B cell (primary cell): ENCODE data around the gene ABCA2. TPM values are rescaled to one million over a fixed set of nuclear protein-coding genes. Genes with fewer than 3 reads are reported as not detected.

Experiments used
- ATAC-seq: fragments of 200-7000 bp; cut with Tn5 transposase; one replicate; pipeline ENCODE4 v1.10.0; 2021; ENCODE audit warnings: low read depth, mild to moderate bottlenecking, moderate number of reproducible peaks, moderate library complexity
- CTCF ChIA-PET: fragments of 350-600 bp; sonication (Branson Sonifier 250); formaldehyde crosslinking; loops from one replicate; lab custom pipeline; 2021; ENCODE audit warnings: antibody characterized with exemption, inconsistent platforms; lab: Charles Lee
- POLR2A ChIA-PET: fragments of 350-600 bp; sonication (Branson Sonifier 250); formaldehyde crosslinking; loops from one replicate; lab custom pipeline; 2021; ENCODE audit warnings: antibody characterized with exemption; lab: Charles Lee
- DNase-seq: peaks from one replicate; pipeline ENCODE4 v3.0.0; 2013
- H2AFZ ChIP-seq: 2 replicates; pipeline ENCODE4 v1.6.1; 2012; ENCODE audit warnings: mild to moderate bottlenecking, low read depth, low read length; ENCODE audit not compliant: insufficient read depth, poor library complexity, severe bottlenecking
- H3K27ac ChIP-seq, 2 donors: 1 replicate in 1 of 2; 2 replicates in 1 of 2; pipeline ENCODE4 v1.5.1; 2012 to 2013; ENCODE audit warnings: low read length in 2 of 2, mild to moderate bottlenecking in 2 of 2, moderate library complexity in 1 of 2
- H3K27me3 ChIP-seq, 4 experiments: fragments of 200-600 bp in 1 of 4; sonication (generic) in 1 of 4; replicated peaks in 1 of 4; 1 replicate in 2 of 4; 2 replicates in 2 of 4; pipeline versions ENCODE4 v1.6.1 to v1.7.0; 2013 to 2016; ENCODE audit warnings: low read length in 3 of 4, mild to moderate bottlenecking in 2 of 4, mixed read lengths in 1 of 4, moderate library complexity in 1 of 4; ENCODE audit not compliant: insufficient read depth in 4 of 4, control insufficient read depth in 3 of 4; ENCODE audit errors: control extremely low read depth in 1 of 4
- H3K36me3 ChIP-seq, 2 experiments: replicated peaks in 1 of 2; 1 replicate in 1 of 2; 2 replicates in 1 of 2; pipeline versions ENCODE4 v1.6.1 to v1.7.1; 2013; ENCODE audit warnings: low read length in 1 of 2; ENCODE audit not compliant: insufficient read depth in 2 of 2, control insufficient read depth in 1 of 2; ENCODE audit errors: control extremely low read depth in 1 of 2, extremely low read depth in 1 of 2
- H3K4me1 ChIP-seq, 2 donors: fragments of 200-600 bp in 1 of 2; sonication (generic) in 1 of 2; 1 replicate in 1 of 2; 2 replicates in 1 of 2; pipeline versions ENCODE4 v1.5.1 to v1.6.1; 2013 to 2017; ENCODE audit warnings: low read length in 2 of 2; ENCODE audit not compliant: control insufficient read depth in 2 of 2, insufficient read depth in 2 of 2
- H3K4me2 ChIP-seq: replicated peaks from 2 replicates; pipeline ENCODE3; 2012; ENCODE audit warnings: mild to moderate bottlenecking, low read depth, low read length; ENCODE audit not compliant: poor library complexity, severe bottlenecking
- H3K4me3 ChIP-seq, 5 experiments: fragments of 200-600 bp in 1 of 5; sonication (generic) in 1 of 5; 1 replicate in 3 of 5; 2 replicates in 2 of 5; pipeline versions ENCODE4 v1.5.1 to v1.7.0; 2011 to 2016; ENCODE audit warnings: low read length in 4 of 5, mild to moderate bottlenecking in 4 of 5, low read depth in 2 of 5, control low read depth in 1 of 5, moderate library complexity in 1 of 5; ENCODE audit not compliant: insufficient read depth in 1 of 5; ENCODE audit errors: control extremely low read depth in 1 of 5, extremely low read depth in 1 of 5
- H3K79me2 ChIP-seq: fragments of 200-600 bp; sonication (generic); one replicate; pipeline ENCODE4 v1.6.0; 2016; ENCODE audit warnings: low read length; ENCODE audit not compliant: control insufficient read depth, insufficient read depth
- H3K9ac ChIP-seq: fragments of 200-600 bp; sonication (generic); 2 replicates; pipeline ENCODE4 v1.6.1; 2017; ENCODE audit warnings: mild to moderate bottlenecking, low read length, moderate library complexity
- H3K9me3 ChIP-seq, 3 donors: one replicate each; pipeline versions ENCODE4 v1.6.1 to v1.7.1; 2013; ENCODE audit warnings: low read length in 2 of 3; ENCODE audit not compliant: control insufficient read depth in 2 of 3, insufficient read depth in 1 of 3; ENCODE audit errors: control extremely low read depth in 1 of 3
- H4K20me1 ChIP-seq: 2 replicates; pipeline ENCODE4 v1.6.0; 2012; ENCODE audit warnings: mild to moderate bottlenecking, low read length; ENCODE audit not compliant: insufficient read depth, control insufficient read depth, poor library complexity, severe bottlenecking
- H3K27ac Mint-ChIP-seq: one replicate; pipeline ENCODE4 v1.8.0; 2021; ENCODE audit warnings: mixed read lengths
- H3K27me3 Mint-ChIP-seq: one replicate; pipeline ENCODE4 v1.8.0; 2021; ENCODE audit warnings: mixed read lengths
- H3K4me1 Mint-ChIP-seq: one replicate; pipeline ENCODE4 v1.8.0; 2021; ENCODE audit warnings: mixed read lengths
- H3K4me3 Mint-ChIP-seq: one replicate; pipeline ENCODE4 v1.8.0; 2021; ENCODE audit warnings: mixed read lengths
- H3K9me3 Mint-ChIP-seq: one replicate; pipeline ENCODE4 v1.8.0; 2022; ENCODE audit warnings: mixed read lengths; ENCODE audit not compliant: insufficient read depth
- CTCF ChIP-seq: fragments of 200-600 bp; IDR thresholded peaks from one replicate; pipeline ENCODE4 v1.8.0; 2022; ENCODE audit warnings: antibody characterized with exemption, mild to moderate bottlenecking
- EZH2 ChIP-seq: IDR thresholded peaks from 2 replicates; pipeline ENCODE4 v1.6.1; 2012; ENCODE audit warnings: borderline replicate concordance, low read depth, mild to moderate bottlenecking, moderate library complexity, low read length; ENCODE audit not compliant: insufficient read depth, poor library complexity, severe bottlenecking
- WGBS: methylation state at CpG from one replicate; pipeline ENCODE4 v1.1.5; 2013; ENCODE audit warnings: missing lambda C conversion rate; ENCODE audit not compliant: insufficient coverage; 5-methylcytosine and 5-hydroxymethylcytosine counted together
- intact Hi-C: fragments of 100-400 bp; cut with micrococcal nuclease; formaldehyde crosslinking; loops from one replicate; pipeline ENCODE4 v1.10.0; 2022
- polyA plus RNA-seq: library from polyadenylated mRNA; depleted of rRNA; stranded (reverse); fragments of >200 nt; gene quantifications from 2 replicates; pipeline ENCODE4 v1.2.3, GENCODE V29; 2012
- total RNA-seq, 2 donors: library from RNA; stranded (reverse); fragments of 120-200 nt in 1 of 2; gene quantifications; 1 replicate in 1 of 2; 2 replicates in 1 of 2; pipeline versions ENCODE4 v1.2.3 to v1.2.4, GENCODE V29; 2013 to 2022

The ABCA2 gene
- total and polyA plus RNA-seq, 2 donors (not counting 1 experiment from before 2014, with no cell fraction given): 30.7 to 61.1 TPM

GRCh38 chr9:136964171-136964689 lies 63.8 kb downstream of the ABCA2 start:
- Mint-ChIP-seq H3K9me3 (no peaks in the 10 kb centered on the region), H3K27me3 (peaks cover 5% of the 10 kb centered on the region), H3K4me3 (no peak overlapping the region), H3K27ac (no peak overlapping the region), H3K4me1 (peaks cover 11% of the 10 kb centered on the region)
- Histone ChIP-seq H3K36me3 (no peaks in the 10 kb centered on the region), H3K4me1 (peaks cover 5 to 10% of the 10 kb centered on the region in 2 donors), H2AFZ (no peak overlapping the region), H3K4me2 (no peak overlapping the region), H3K9me3 (peaks cover 0 to under 1% (median 0%) of the 10 kb centered on the region in 3 donors), H3K79me2 (no peaks in the 10 kb centered on the region), H3K4me3 (no peak overlapping the region), H3K9ac (no peak overlapping the region), H3K27me3 (peaks cover 0 to 4% (median under 1%) of the 10 kb centered on the region in 4 experiments), H4K20me1 (no peaks in the 10 kb centered on the region), H3K27ac (no peak overlapping the region)
- WGBS: 80% methylated on average over 21 of the region's 22 CpGs
- ChIA-PET POLR2A (no interaction called here), CTCF (interaction anchor here (0.7 kb wide), 1 partner anchor 158 kb away, joined by 3 read pairs; no protein-coding TSS in a partner anchor)
- intact Hi-C loops: no loop called here
- no peak for DNase-seq
- no peak for TF ChIP-seq EZH2
- no peak for TF ChIP-seq CTCF
- no peak for ATAC-seq

GRCh38 chr9:136963751-136964150 lies 64.3 kb downstream of the ABCA2 start:
- Histone ChIP-seq H2AFZ (no peak overlapping the region), H3K4me3 (no peak overlapping the region), H3K9me3 (peaks cover 0 to 2% (median 0%) of the 10 kb centered on the region in 3 donors), H4K20me1 (no peaks in the 10 kb centered on the region), H3K79me2 (no peaks in the 10 kb centered on the region), H3K4me1 (peaks cover 5 to 10% of the 10 kb centered on the region in 2 donors), H3K36me3 (no peaks in the 10 kb centered on the region), H3K27me3 (peaks cover 0 to 7% (median under 1%) of the 10 kb centered on the region in 4 experiments), H3K9ac (no peak overlapping the region), H3K27ac (no peak overlapping the region), H3K4me2 (no peak overlapping the region)
- DNase-seq: no peak
- peaks cover 11% of the 10 kb centered on the region for H3K4me1 Mint-ChIP-seq
- no peak overlapping the region for H3K27ac Mint-ChIP-seq
- peaks cover 5% of the 10 kb centered on the region for H3K27me3 Mint-ChIP-seq
- no peak for ATAC-seq
- POLR2A ChIA-PET: no interaction called here
- H3K4me3 Mint-ChIP-seq: no peak overlapping the region
- intact Hi-C loops: no loop called here
- 91% methylated on average over 6 of the region's 12 CpGs for WGBS
- no peaks in the 10 kb centered on the region for H3K9me3 Mint-ChIP-seq
- CTCF ChIA-PET: no interaction called here
- TF ChIP-seq EZH2: no peak
- no peak for TF ChIP-seq CTCF
